Smooth muscle cell (in vitro differentiated cells): ENCODE measurements around the gene NDFIP1. TPM values are rescaled to one million over a fixed set of nuclear protein-coding genes. Genes with fewer than 3 reads are reported as not detected.

Experiments used
- DNase-seq: peaks from one replicate; lab custom pipeline; 2025; ENCODE audit not compliant: unreplicated experiment; lab: John Stamatoyannopoulos, UW
- H2AFZ ChIP-seq: fragments of 200-600 bp; sonication (generic); 2 replicates; pipeline ENCODE4 v1.6.0; 2016; ENCODE audit warnings: antibody characterized with exemption, low read depth, mild to moderate bottlenecking
- H3F3A ChIP-seq: fragments of 200-600 bp; sonication (generic); 2 replicates; pipeline ENCODE4 v1.6.0; 2017; ENCODE audit warnings: antibody characterized with exemption, low read depth
- H3K27ac ChIP-seq: fragments of 200-600 bp; sonication (generic); 2 replicates; pipeline ENCODE4 v1.5.1; 2016; ENCODE audit warnings: low read depth, mild to moderate bottlenecking
- H3K27me3 ChIP-seq: fragments of 200-600 bp; sonication (generic); 2 replicates; pipeline ENCODE4 v1.6.1; 2016; ENCODE audit warnings: low read depth, mild to moderate bottlenecking
- H3K36me3 ChIP-seq: fragments of 200-600 bp; sonication (generic); 2 replicates; pipeline ENCODE4 v1.5.1; 2016; ENCODE audit warnings: low read depth
- H3K4me1 ChIP-seq: fragments of 200-600 bp; sonication (generic); 2 replicates; pipeline ENCODE4 v1.5.1; 2016; ENCODE audit warnings: low read depth
- H3K4me2 ChIP-seq: fragments of 200-600 bp; sonication (generic); 2 replicates; pipeline ENCODE4 v1.6.0; 2016; ENCODE audit warnings: mild to moderate bottlenecking
- H3K4me3 ChIP-seq: fragments of 200-600 bp; sonication (generic); 2 replicates; pipeline ENCODE4 v1.5.1; 2016; ENCODE audit warnings: mild to moderate bottlenecking
- H3K79me2 ChIP-seq: fragments of 200-600 bp; sonication (generic); 2 replicates; pipeline ENCODE4 v1.6.0; 2016; ENCODE audit warnings: low read depth, mild to moderate bottlenecking
- H3K9ac ChIP-seq: fragments of 200-600 bp; sonication (generic); 2 replicates; pipeline ENCODE4 v1.6.0; 2016; ENCODE audit warnings: low read depth
- H3K9me3 ChIP-seq: fragments of 200-600 bp; sonication (generic); replicated peaks from 2 replicates; pipeline ENCODE4 v1.5.1; 2016; ENCODE audit warnings: low read depth
- H4K20me1 ChIP-seq: fragments of 200-600 bp; sonication (generic); 2 replicates; pipeline ENCODE4 v1.6.0; 2016; ENCODE audit warnings: low read depth
- WGBS: methylation state at CpG from one replicate; pipeline ENCODE4 v1.1.7; 2016; ENCODE audit warnings: low lambda C conversion rate; 5-methylcytosine and 5-hydroxymethylcytosine counted together
- polyA plus RNA-seq: library from polyadenylated mRNA; unstranded; fragments of >200 nt; fragmentation: Nextera tagmentation; extraction: Ambion mirVana; gene quantifications from 2 replicates; pipeline ENCODE4 v1.2.1, GENCODE V29; 2016
- total RNA-seq: library from RNA; depleted of rRNA; stranded (reverse); fragments of >200 nt; gene quantifications from 2 replicates; pipeline ENCODE4 v1.2.3, GENCODE V29; 2014
- TF ChIP-seq, protein P1 (sequence below): fragments of 200-600 bp; sonication (generic); IDR thresholded peaks from 2 replicates; pipeline ENCODE4 v1.5.1; 2017; ENCODE audit warnings: borderline replicate concordance, mild to moderate bottlenecking, antibody characterized with exemption; ENCODE audit not compliant: insufficient read depth, poor library complexity, severe bottlenecking

The NDFIP1 gene
- total and polyA plus RNA-seq, 2 experiments from 2014 or later = 44.5 to 71.6 TPM

- H3K36me3 ChIP-seq = no peaks in the 10 kb centered on the region
Observed at GRCh38 chr5:142091012-142091411, 17.6 kb upstream of the NDFIP1 start.

GRCh38 chr5:142091922-142092321, 16.7 kb upstream of the NDFIP1 start:
- TF ChIP-seq, protein P1, sequence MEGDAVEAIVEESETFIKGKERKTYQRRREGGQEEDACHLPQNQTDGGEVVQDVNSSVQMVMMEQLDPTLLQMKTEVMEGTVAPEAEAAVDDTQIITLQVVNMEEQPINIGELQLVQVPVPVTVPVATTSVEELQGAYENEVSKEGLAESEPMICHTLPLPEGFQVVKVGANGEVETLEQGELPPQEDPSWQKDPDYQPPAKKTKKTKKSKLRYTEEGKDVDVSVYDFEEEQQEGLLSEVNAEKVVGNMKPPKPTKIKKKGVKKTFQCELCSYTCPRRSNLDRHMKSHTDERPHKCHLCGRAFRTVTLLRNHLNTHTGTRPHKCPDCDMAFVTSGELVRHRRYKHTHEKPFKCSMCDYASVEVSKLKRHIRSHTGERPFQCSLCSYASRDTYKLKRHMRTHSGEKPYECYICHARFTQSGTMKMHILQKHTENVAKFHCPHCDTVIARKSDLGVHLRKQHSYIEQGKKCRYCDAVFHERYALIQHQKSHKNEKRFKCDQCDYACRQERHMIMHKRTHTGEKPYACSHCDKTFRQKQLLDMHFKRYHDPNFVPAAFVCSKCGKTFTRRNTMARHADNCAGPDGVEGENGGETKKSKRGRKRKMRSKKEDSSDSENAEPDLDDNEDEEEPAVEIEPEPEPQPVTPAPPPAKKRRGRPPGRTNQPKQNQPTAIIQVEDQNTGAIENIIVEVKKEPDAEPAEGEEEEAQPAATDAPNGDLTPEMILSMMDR = no peak
- Histone ChIP-seq H3K79me2 (no peaks in the 10 kb centered on the region), H3K4me1 (peaks cover 7% of the 10 kb centered on the region), H2AFZ (no peak overlapping the region), H3K9me3 (no peaks in the 10 kb centered on the region), H3K27me3 (no peaks in the 10 kb centered on the region), H3K9ac (no peak overlapping the region), H3K4me2 (no peak overlapping the region), H4K20me1 (no peaks in the 10 kb centered on the region), H3K27ac (no peak overlapping the region), H3K4me3 (no peak overlapping the region), H3K36me3 (no peaks in the 10 kb centered on the region), H3F3A (no peaks in the 10 kb centered on the region)
- 59% methylated on average over 2 of the region's 2 CpGs for WGBS
- DNase-seq = no peak

More at GRCh38 chr5:142091012-142091411, 17.6 kb upstream of the NDFIP1 start:
- Histone ChIP-seq H3K4me1 (peaks cover 7% of the 10 kb centered on the region), H4K20me1 (no peaks in the 10 kb centered on the region), H3K9ac (no peak overlapping the region), H3K4me2 (no peak overlapping the region), H3K27ac (no peak overlapping the region), H3K9me3 (no peaks in the 10 kb centered on the region), H3K27me3 (no peaks in the 10 kb centered on the region), H2AFZ (no peak overlapping the region), H3F3A (no peaks in the 10 kb centered on the region), H3K79me2 (no peaks in the 10 kb centered on the region), H3K4me3 (no peak overlapping the region)
- no peak for DNase-seq
- TF ChIP-seq, protein P1 = no peak
- WGBS = 91% methylated on average over 1 of the region's 1 CpG

DNA sequence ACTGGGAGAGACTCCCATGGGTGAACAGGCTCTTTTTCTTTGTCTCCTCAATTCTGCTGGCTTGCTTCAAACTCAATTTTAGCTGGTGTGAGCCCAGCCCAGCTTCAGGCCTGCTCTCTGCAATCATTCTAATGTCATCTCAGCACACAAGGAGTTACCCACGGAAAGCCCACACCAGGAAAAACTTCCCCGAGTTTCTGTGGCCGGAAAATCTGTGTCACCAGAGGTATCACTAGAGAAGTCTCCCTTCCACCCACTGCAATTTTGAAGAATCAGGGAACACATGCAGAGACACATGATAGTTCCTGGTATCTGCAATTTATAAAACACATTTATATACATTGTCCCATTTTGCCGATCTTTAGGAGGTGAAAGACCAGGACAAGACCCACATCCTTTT, 13.5 kb upstream of the NDFIP1 start:
- Histone ChIP-seq H3K27me3 (no peaks in the 10 kb centered on the region), H3K4me1 (no peaks in the 10 kb centered on the region), H3K36me3 (no peaks in the 10 kb centered on the region), H2AFZ (no peak overlapping the region), H4K20me1 (no peaks in the 10 kb centered on the region), H3K9me3 (no peaks in the 10 kb centered on the region), H3K9ac (no peak overlapping the region), H3K4me2 (no peak overlapping the region), H3K4me3 (no peak overlapping the region), H3F3A (no peaks in the 10 kb centered on the region), H3K79me2 (no peaks in the 10 kb centered on the region), H3K27ac (no peak overlapping the region)
- DNase-seq = no peak
- TF ChIP-seq, protein P1 = no peak
- WGBS = 48% methylated on average over 4 of the region's 4 CpGs

- TF ChIP-seq, protein P1 = no peak
- no peaks in the 10 kb centered on the region for H3K27me3 ChIP-seq
- no peak overlapping the region for H3K9ac ChIP-seq
- H3K4me3 ChIP-seq = no peak overlapping the region
- no peaks in the 10 kb centered on the region for H3K4me1 ChIP-seq
- no peaks in the 10 kb centered on the region for H3K79me2 ChIP-seq
- DNase-seq = no peak
- H3F3A ChIP-seq = no peaks in the 10 kb centered on the region
- no peaks in the 10 kb centered on the region for H3K9me3 ChIP-seq
- 91% methylated on average over 8 of the region's 8 CpGs for WGBS
- no peaks in the 10 kb centered on the region for H3K36me3 ChIP-seq
- no peaks in the 10 kb centered on the region for H4K20me1 ChIP-seq
- no peak overlapping the region for H2AFZ ChIP-seq
- H3K27ac ChIP-seq = no peak overlapping the region
- no peak overlapping the region for H3K4me2 ChIP-seq
Observed at GRCh38 chr5:142095651-142096330, 12.8 kb upstream of the NDFIP1 start.
